SK-N-SH (cell line): ENCODE data around the gene UBASH3B. TPM values are rescaled to one million over a fixed set of nuclear protein-coding genes. Genes with fewer than 3 reads are reported as not detected.

Source experiments
- CTCF ChIA-PET: fragments of 300-600, 350-600 bp; formaldehyde crosslinking; extraction: SDS; loops from one replicate; lab custom pipeline; 2021; lab: Yijun Ruan, JAX
- POLR2A ChIA-PET: fragments of 350-600 bp; sonication (Branson Sonifier 250); formaldehyde crosslinking; extraction: SDS; loops from one replicate; lab custom pipeline; 2020; ENCODE audit warnings: antibody characterized with exemption, inconsistent platforms; lab: Yijun Ruan, JAX
- DNase-seq: peaks from one replicate; pipeline ENCODE4 v3.0.0; 2012
- H2AFZ ChIP-seq: fragments of 200-600 bp; sonication (generic); 2 replicates; pipeline ENCODE4 v1.8.1; 2016; ENCODE audit warnings: antibody characterized with exemption, mild to moderate bottlenecking, low read depth
- H3F3A ChIP-seq: fragments of 200-600 bp; sonication (generic); replicated peaks from 2 replicates; pipeline ENCODE3; 2016; ENCODE audit warnings: antibody characterized with exemption, mild to moderate bottlenecking; ENCODE audit not compliant: insufficient read depth
- H3K27ac ChIP-seq, 2 experiments: fragments of 200-500 bp in 1 of 2; fragments of 200-600 bp in 1 of 2; sonication (Bioruptor generic) in 1 of 2; sonication (generic), shearing (Covaris generic) in 1 of 2; 2 replicates each; pipeline versions ENCODE4 v1.5.1 to v1.6.1; 2014 to 2016; ENCODE audit warnings: low read depth in 2 of 2, inconsistent platforms in 1 of 2, low read length in 1 of 2, mild to moderate bottlenecking in 1 of 2, mixed read lengths in 1 of 2
- H3K27me3 ChIP-seq: fragments of 200-600 bp; sonication (generic), shearing (Covaris generic); 2 replicates; pipeline ENCODE4 v1.6.1; 2016; ENCODE audit warnings: mixed run types; ENCODE audit not compliant: insufficient read depth
- H3K36me3 ChIP-seq, 2 experiments: fragments of 200-500 bp in 1 of 2; fragments of 200-600 bp in 1 of 2; sonication (Bioruptor generic) in 1 of 2; sonication (generic) in 1 of 2; replicated peaks in 1 of 2; 2 replicates each; pipeline versions ENCODE3 to v1.5.1; 2014 to 2016; ENCODE audit warnings: low read length in 1 of 2, mild to moderate bottlenecking in 1 of 2; ENCODE audit not compliant: insufficient read depth in 2 of 2, control insufficient read depth in 1 of 2
- H3K4me1 ChIP-seq, 2 experiments: fragments of 200-500 bp in 1 of 2; fragments of 200-600 bp in 1 of 2; sonication (Bioruptor generic) in 1 of 2; sonication (generic), shearing (Covaris generic) in 1 of 2; 2 replicates each; pipeline versions ENCODE4 v1.5.1 to v1.6.1; 2014 to 2016; ENCODE audit warnings: low read depth in 1 of 2, low read length in 1 of 2, mixed run types in 1 of 2; ENCODE audit not compliant: insufficient read depth in 2 of 2, control insufficient read depth in 1 of 2
- H3K4me2 ChIP-seq: fragments of 200-600 bp; sonication (generic), shearing (Covaris generic); 2 replicates; pipeline ENCODE4 v1.6.1; 2017; ENCODE audit warnings: mixed run types
- H3K4me3 ChIP-seq, 2 experiments: fragments of 200-500 bp in 1 of 2; fragments of 200-600 bp in 1 of 2; sonication (Bioruptor generic) in 1 of 2; sonication (generic), shearing (Covaris generic) in 1 of 2; 2 replicates each; pipeline versions ENCODE4 v1.5.1 to v1.8.1; 2014 to 2016; ENCODE audit warnings: low read depth in 2 of 2, inconsistent platforms in 1 of 2, low read length in 1 of 2, mild to moderate bottlenecking in 1 of 2, mixed read lengths in 1 of 2, moderate library complexity in 1 of 2
- H3K79me2 ChIP-seq: fragments of 200-600 bp; sonication (generic); 2 replicates; pipeline ENCODE4 v1.8.1; 2017; ENCODE audit warnings: mild to moderate bottlenecking; ENCODE audit not compliant: insufficient read depth
- H3K9ac ChIP-seq: fragments of 200-600 bp; sonication (generic); 2 replicates; pipeline ENCODE4 v1.6.1; 2017; ENCODE audit warnings: mixed run types
- H3K9me2 ChIP-seq: fragments of 200-600 bp; sonication (generic); 2 replicates; pipeline ENCODE4 v1.6.1; 2017; ENCODE audit warnings: mixed run types
- H3K9me3 ChIP-seq: fragments of 200-600 bp; sonication (generic); 2 replicates; pipeline ENCODE4 v1.6.1; 2017; ENCODE audit warnings: mixed run types, mild to moderate bottlenecking, moderate library complexity
- H4K20me1 ChIP-seq: fragments of 200-600 bp; sonication (generic); 2 replicates; pipeline ENCODE4 v1.6.1; 2017; ENCODE audit warnings: mild to moderate bottlenecking, mixed run types; ENCODE audit not compliant: insufficient read depth
- CHD2 ChIP-seq: fragments of 150-350 bp; IDR thresholded peaks from 2 replicates; pipeline ENCODE4 v1.6.1; 2018; ENCODE audit warnings: low read length; ENCODE audit not compliant: partially characterized antibody
- CTCF ChIP-seq: fragments of 200-600 bp; sonication (generic); IDR thresholded peaks from 2 replicates; pipeline ENCODE4 v1.6.1; 2017; ENCODE audit warnings: antibody characterized with exemption, mild to moderate bottlenecking, moderate library complexity
- EP300 ChIP-seq, 2 experiments: IDR thresholded peaks; 2 replicates each; pipeline versions ENCODE4 v1.4.0 to v1.6.1; 2012; ENCODE audit warnings: borderline replicate concordance in 1 of 2, low read depth in 1 of 2, low read length in 1 of 2
- EZH2phosphoT487 ChIP-seq: fragments of 200-600 bp; sonication (generic); IDR thresholded peaks from 2 replicates; pipeline ENCODE4 v1.6.1; 2017; ENCODE audit warnings: low read depth, mixed run types, mild to moderate bottlenecking, antibody characterized with exemption, moderate library complexity, borderline replicate concordance
- FOSL2 ChIP-seq: IDR thresholded peaks from 2 replicates; pipeline ENCODE4 v1.4.0; 2012; ENCODE audit warnings: low read depth, mild to moderate bottlenecking, moderate library complexity, borderline replicate concordance
- FOXJ3 ChIP-seq: sonication (generic); formaldehyde crosslinking; IDR thresholded peaks from 2 replicates; pipeline ENCODE4 v1.5.1; 2020; ENCODE audit warnings: mild to moderate bottlenecking, missing genetic modification reagents
- FOXM1 ChIP-seq: IDR thresholded peaks from 2 replicates; pipeline ENCODE4 v1.4.0; 2012; ENCODE audit warnings: low read depth, mild to moderate bottlenecking
- GATA2 ChIP-seq: sonication (generic); formaldehyde crosslinking; IDR thresholded peaks from 2 replicates; pipeline ENCODE4 v1.5.0; 2020; ENCODE audit warnings: mild to moderate bottlenecking, missing genetic modification reagents
- MAX ChIP-seq: IDR thresholded peaks from 2 replicates; pipeline ENCODE4 v1.4.0; 2012; ENCODE audit warnings: low read depth
- MEF2A ChIP-seq: IDR thresholded peaks from 2 replicates; pipeline ENCODE4 v1.4.0; 2012; ENCODE audit warnings: low read depth, borderline replicate concordance
- NFIC ChIP-seq: IDR thresholded peaks from 2 replicates; pipeline ENCODE4 v1.4.0; 2012; ENCODE audit warnings: borderline replicate concordance
- NRF1 ChIP-seq: IDR thresholded peaks from 2 replicates; pipeline ENCODE4 v1.6.1; 2012; ENCODE audit warnings: low read depth, mild to moderate bottlenecking, low read length
- RAD21 ChIP-seq: IDR thresholded peaks from 2 replicates; pipeline ENCODE4 v1.6.1; 2012; ENCODE audit warnings: mild to moderate bottlenecking, low read length
- RCOR1 ChIP-seq: fragments of 150-350 bp; IDR thresholded peaks from 2 replicates; pipeline ENCODE4 v1.6.1; 2017; ENCODE audit warnings: antibody characterized with exemption, low read length
- RFX5 ChIP-seq: IDR thresholded peaks from 2 replicates; pipeline ENCODE4 v1.6.1; 2012; ENCODE audit warnings: mild to moderate bottlenecking, improper control_type of control experiment, low read length
- TEAD4 ChIP-seq: IDR thresholded peaks from 2 replicates; pipeline ENCODE4 v1.4.0; 2012; ENCODE audit warnings: mild to moderate bottlenecking, borderline replicate concordance; ENCODE audit not compliant: insufficient read depth
- YY1 ChIP-seq: IDR thresholded peaks from 2 replicates; pipeline ENCODE4 v1.4.0; 2012; ENCODE audit warnings: low read depth, mild to moderate bottlenecking
- WGBS: methylation state at CpG from one replicate; pipeline ENCODE4 v1.1.6; 2017; ENCODE audit warnings: low lambda C conversion rate; 5-methylcytosine and 5-hydroxymethylcytosine counted together
- polyA plus RNA-seq, 3 experiments: library from polyadenylated mRNA; depleted of rRNA; stranded (reverse); fragments of >200 nt; gene quantifications; 2 replicates each; pipeline ENCODE4 v1.2.3, GENCODE V29; 2012
- TF ChIP-seq, protein P1 (sequence below): IDR thresholded peaks from 2 replicates; pipeline ENCODE4 v1.4.0; 2012; ENCODE audit warnings: low read depth, borderline replicate concordance

The UBASH3B gene
- polyA plus RNA-seq, 1 of the 3 experiments (the other 2 are of a cell fraction): 10.4 TPM

- 67% methylated on average over 10 of the region's 10 CpGs for WGBS
- Histone ChIP-seq H3K9me3 (no peaks in the 10 kb centered on the region), H3K36me3 (no peaks in the 10 kb centered on the region), H3K4me3 (no peak overlapping the region), H3K27me3 (no peaks in the 10 kb centered on the region; the same call in 1 of the 2 replicates), H3F3A (no peaks in the 10 kb centered on the region), H3K4me2 (no peak overlapping the region), H3K9me2 (no peaks in the 10 kb centered on the region), H3K79me2 (no peaks in the 10 kb centered on the region), H3K27ac (no peak overlapping the region), H3K9ac (no peak overlapping the region), H3K4me1 (no peaks in the 10 kb centered on the region; a peak in 1 of 4 replicates), H2AFZ (no peak overlapping the region), H4K20me1 (no peaks in the 10 kb centered on the region)
- POLR2A ChIA-PET: no interaction called here
- CTCF ChIA-PET: interaction anchor here (0.5 to 1.2 kb wide), 7 partner anchors 8 to 1199 kb away, joined by 3 to 12 read pairs (median 3); no protein-coding TSS in a partner anchor
- TF ChIP-seq YY1 (no peak), CHD2 (no peak), RAD21 (no peak), FOXJ3 (no peak), NRF1 (no peak), FOSL2 (no peak), NFIC (no peak), RCOR1 (no peak), FOXM1 (no peak), RFX5 (no peak), TEAD4 (no peak), GATA2 (CRISPR knock-in tag) (no peak), MEF2A (no peak), MAX (no peak), EZH2phosphoT487 (no peak), EP300 (IDR thresholded peaks at IDR 0.05; ENCODE audit: borderline replicate concordance in 1 of 2, low read depth in 1 of 2, low read length in 1 of 2) (no peak), CTCF (no peak)
- TF ChIP-seq, protein P1, sequence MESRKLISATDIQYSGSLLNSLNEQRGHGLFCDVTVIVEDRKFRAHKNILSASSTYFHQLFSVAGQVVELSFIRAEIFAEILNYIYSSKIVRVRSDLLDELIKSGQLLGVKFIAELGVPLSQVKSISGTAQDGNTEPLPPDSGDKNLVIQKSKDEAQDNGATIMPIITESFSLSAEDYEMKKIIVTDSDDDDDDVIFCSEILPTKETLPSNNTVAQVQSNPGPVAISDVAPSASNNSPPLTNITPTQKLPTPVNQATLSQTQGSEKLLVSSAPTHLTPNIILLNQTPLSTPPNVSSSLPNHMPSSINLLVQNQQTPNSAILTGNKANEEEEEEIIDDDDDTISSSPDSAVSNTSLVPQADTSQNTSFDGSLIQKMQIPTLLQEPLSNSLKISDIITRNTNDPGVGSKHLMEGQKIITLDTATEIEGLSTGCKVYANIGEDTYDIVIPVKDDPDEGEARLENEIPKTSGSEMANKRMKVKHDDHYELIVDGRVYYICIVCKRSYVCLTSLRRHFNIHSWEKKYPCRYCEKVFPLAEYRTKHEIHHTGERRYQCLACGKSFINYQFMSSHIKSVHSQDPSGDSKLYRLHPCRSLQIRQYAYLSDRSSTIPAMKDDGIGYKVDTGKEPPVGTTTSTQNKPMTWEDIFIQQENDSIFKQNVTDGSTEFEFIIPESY: no peak
- DNase-seq: no peak
These were observed 188.0 kb downstream of the UBASH3B start for GRCh38 chr11:122843281-122844141.
